ENCODE data around the gene PTCSC3. TPM values are rescaled to one million over a fixed set of nuclear protein-coding genes. Genes with fewer than 3 reads are reported as not detected.

Gene PTCSC3
- total RNA-seq, 6 donors from 2014 or later: 0.47 to 3.9 (median 0.83) TPM; not detected in 3

GRCh38 chr14:36097356-36097755 is 79.2 kb downstream of the PTCSC3 start:
- Histone ChIP-seq H3K4me3 (no peak overlapping the region), H3K9me3 (no peaks in the 10 kb centered on the region), H3K36me3 (no peaks in the 10 kb centered on the region), H3K27ac (no peak overlapping the region), H3K4me1 (peaks cover 0 to 5% (median 0%) of the 10 kb centered on the region in 4 donors), H3K27me3 (no peaks in the 10 kb centered on the region)
- TF ChIP-seq EP300 (IDR thresholded peaks at IDR 0.05) (no peak), POLR2A (IDR thresholded peaks at IDR 0.05) (no peak), POLR2AphosphoS5 (IDR thresholded peaks at IDR 0.05) (no peak), CTCF (IDR thresholded peaks at IDR 0.05) (no peak)
- WGBS, 2 donors: 86 to 100% methylated on average over 1 of the region's 1 CpG
- DNase-seq (no peak), ATAC-seq (ENCODE audit: low FRiP score in 2 of 2) (no peak)

GRCh38 chr14:36096090-36096489 is 80.4 kb downstream of the PTCSC3 start:
- no peak for ATAC-seq (ENCODE audit: low FRiP score in 2 of 2)
- TF ChIP-seq POLR2A (IDR thresholded peaks at IDR 0.05) (no peak), EP300 (IDR thresholded peaks at IDR 0.05) (no peak), POLR2AphosphoS5 (IDR thresholded peaks at IDR 0.05) (no peak), CTCF (IDR thresholded peaks at IDR 0.05) (no peak)
- no peaks in the 10 kb centered on the region for H3K36me3 ChIP-seq
- peaks cover 0 to 12% (median 0%) of the 10 kb centered on the region in 4 donors for H3K4me1 ChIP-seq
- H3K27ac ChIP-seq: no peak overlapping the region
- no peak for DNase-seq
- no peaks in the 10 kb centered on the region for H3K27me3 ChIP-seq
- no peaks in the 10 kb centered on the region for H3K9me3 ChIP-seq
- no peak overlapping the region for H3K4me3 ChIP-seq

GRCh38 chr14:36094963-36095362 is 81.6 kb downstream of the PTCSC3 start:
- H3K4me3 ChIP-seq: no peak overlapping the region
- TF ChIP-seq POLR2A (IDR thresholded peaks at IDR 0.05) (no peak), EP300 (IDR thresholded peaks at IDR 0.05) (no peak), CTCF (IDR thresholded peaks at IDR 0.05) (no peak), POLR2AphosphoS5 (IDR thresholded peaks at IDR 0.05) (no peak)
- peak in 1 of 2 donors; percentile 44 for ATAC-seq (ENCODE audit: low FRiP score in 2 of 2)
- 51 to 72% methylated on average over 4 of the region's 4 CpGs for WGBS, 2 donors
- no peaks in the 10 kb centered on the region for H3K27me3 ChIP-seq
- peak overlapping the region in 2 of 4 donors; percentile 37 to 43 for H3K27ac ChIP-seq
- peaks cover 0 to 14% (median 0%) of the 10 kb centered on the region in 4 donors for H3K4me1 ChIP-seq
- DNase-seq: peak in 1 of 2 donors; percentile 30
- H3K36me3 ChIP-seq: no peaks in the 10 kb centered on the region
- H3K9me3 ChIP-seq: no peaks in the 10 kb centered on the region

DNA sequence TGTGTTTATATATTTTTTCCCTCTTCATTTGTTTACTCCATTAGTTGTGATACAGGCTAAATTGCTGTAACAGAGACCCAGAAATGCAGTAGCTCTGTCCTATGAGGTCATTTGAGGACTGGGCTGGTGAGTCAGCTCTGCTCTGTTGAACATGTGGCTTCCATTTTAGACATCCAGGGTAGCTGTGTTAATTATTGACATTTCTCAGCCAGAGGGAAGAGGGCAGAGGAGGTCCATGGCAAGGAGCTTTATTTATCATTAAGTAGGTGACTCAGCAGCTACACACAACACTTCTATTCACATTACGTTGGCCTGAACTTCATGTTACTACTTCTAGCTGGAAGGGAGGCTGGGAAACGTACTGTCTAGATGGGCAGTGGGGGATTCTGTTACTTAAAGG is 85.4 kb downstream of the PTCSC3 start:
- no peaks in the 10 kb centered on the region for H3K9me3 ChIP-seq
- no peaks in the 10 kb centered on the region for H3K27me3 ChIP-seq
- WGBS, 2 donors: 11 to 39% methylated on average over 2 of the region's 2 CpGs
- no peaks in the 10 kb centered on the region for H3K36me3 ChIP-seq
- peaks cover 0 to 14% (median 0%) of the 10 kb centered on the region in 4 donors for H3K4me1 ChIP-seq
- peak; percentile 63 to 85 for ATAC-seq (ENCODE audit: low FRiP score in 2 of 2)
- no peak overlapping the region for H3K4me3 ChIP-seq
- DNase-seq: peak in 1 of 2 donors; percentile 75
- no peak overlapping the region for H3K27ac ChIP-seq
- TF ChIP-seq EP300 (IDR thresholded peaks at IDR 0.05): peak in 1 of 4 donors; percentile 78
- no peak for TF ChIP-seq POLR2A (IDR thresholded peaks at IDR 0.05)

DNA sequence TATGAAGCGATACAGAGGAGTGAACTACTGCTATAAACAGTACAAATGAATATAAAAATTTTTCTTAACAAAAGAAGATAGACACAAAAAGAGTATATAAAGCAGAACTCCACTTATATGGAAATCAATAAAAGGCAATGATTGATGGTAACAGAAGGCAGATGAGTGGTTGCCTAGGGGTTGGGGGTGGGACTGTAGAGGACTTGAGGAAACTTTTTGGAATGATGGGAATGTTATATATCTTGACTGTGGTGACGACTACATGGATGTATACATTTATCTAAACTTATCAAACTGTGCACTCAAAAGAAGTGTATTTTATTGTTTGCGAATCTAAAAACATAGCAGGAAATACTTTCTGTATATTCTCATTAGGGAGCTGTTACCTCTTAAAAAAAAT is 89.1 kb downstream of the PTCSC3 start:
- Histone ChIP-seq H3K27ac (no peak overlapping the region), H3K9me3 (no peaks in the 10 kb centered on the region), H3K27me3 (no peaks in the 10 kb centered on the region), H3K4me1 (peaks cover 0 to 9% (median 0%) of the 10 kb centered on the region in 4 donors), H3K4me3 (no peak overlapping the region), H3K36me3 (no peaks in the 10 kb centered on the region)
- 85 to 88% methylated on average over 3 of the region's 3 CpGs for WGBS, 2 donors
- no peak for DNase-seq
- TF ChIP-seq POLR2AphosphoS5 (IDR thresholded peaks at IDR 0.05) (no peak), EP300 (IDR thresholded peaks at IDR 0.05) (no peak), CTCF (IDR thresholded peaks at IDR 0.05) (no peak), POLR2A (IDR thresholded peaks at IDR 0.05) (no peak)
- ATAC-seq (ENCODE audit: low FRiP score in 2 of 2): no peak
